SK-N-SH treated with all-trans-retinoic acid at 6 μM for 48 hours (cell line): ENCODE results near the gene FRMD4B.

ENCODE experiments used
- ATAC-seq: fragments of 200-7000 bp; cut with Tn5 transposase; 3 replicates; pipeline ENCODE4 v1.9.1; 2020; ENCODE audit warnings: mild to moderate bottlenecking, moderate library complexity
- BACH2 ChIP-seq: fragments of 250-450 bp; sonication (Bioruptor Pico); IDR thresholded peaks from 2 replicates; pipeline ENCODE4 v1.9.0; 2021; ENCODE audit warnings: mild to moderate bottlenecking, borderline replicate concordance
- CSDC2 ChIP-seq: fragments of 250-450 bp; sonication (Bioruptor Pico); IDR thresholded peaks from 2 replicates; pipeline ENCODE4 v1.5.0; 2020; ENCODE audit warnings: mild to moderate bottlenecking, moderate library complexity
- ESRRG ChIP-seq: fragments of 250-450 bp; sonication (Bioruptor Pico); IDR thresholded peaks from 2 replicates; pipeline ENCODE4 v1.6.1; 2021; ENCODE audit warnings: mild to moderate bottlenecking
- ISL1 ChIP-seq: fragments of 250-450 bp; sonication (Bioruptor Pico); IDR thresholded peaks from 2 replicates; pipeline ENCODE4 v2.1.2; 2022; ENCODE audit warnings: mild to moderate bottlenecking, moderate library complexity
- OSR1 ChIP-seq: fragments of 250-450 bp; sonication (Bioruptor Pico); IDR thresholded peaks from 2 replicates; pipeline ENCODE4 v1.8.0; 2022; ENCODE audit warnings: moderate library complexity, mild to moderate bottlenecking, inconsistent platforms
- PPARA ChIP-seq: fragments of 250-450 bp; sonication (Bioruptor Pico); IDR thresholded peaks from 2 replicates; pipeline ENCODE4 v1.5.0; 2020; ENCODE audit warnings: mild to moderate bottlenecking, borderline replicate concordance
- RARB ChIP-seq: fragments of 250-450 bp; sonication (Bioruptor Pico); IDR thresholded peaks from 2 replicates; pipeline ENCODE4 v1.8.0; 2021; ENCODE audit warnings: mild to moderate bottlenecking, moderate library complexity
- SNAI2 ChIP-seq: fragments of 250-450 bp; sonication (Bioruptor Pico); IDR thresholded peaks from 2 replicates; pipeline ENCODE4 v1.5.0; 2020; ENCODE audit warnings: mild to moderate bottlenecking, moderate library complexity
- TOX ChIP-seq: fragments of 250-450 bp; sonication (Bioruptor Pico); IDR thresholded peaks from 2 replicates; pipeline ENCODE4 v1.8.0; 2021; ENCODE audit warnings: mild to moderate bottlenecking, moderate library complexity, borderline replicate concordance
- ZC3H10 ChIP-seq: fragments of 250-450 bp; sonication (Bioruptor Pico); IDR thresholded peaks from 2 replicates; pipeline ENCODE4 v1.5.1; 2021; ENCODE audit warnings: mild to moderate bottlenecking, moderate library complexity
- ZFP3 ChIP-seq: fragments of 250-450 bp; sonication (Bioruptor Pico); IDR thresholded peaks from 2 replicates; pipeline ENCODE4 v1.5.0; 2020; ENCODE audit warnings: mild to moderate bottlenecking, moderate library complexity
- ZFP30 ChIP-seq: fragments of 450-650 bp; formaldehyde crosslinking; IDR thresholded peaks from 2 replicates; pipeline ENCODE4 v1.5.0; 2022; ENCODE audit warnings: mild to moderate bottlenecking, moderate library complexity
- ZNF70 ChIP-seq: fragments of 450-650 bp; formaldehyde crosslinking; IDR thresholded peaks from 2 replicates; pipeline ENCODE4 v1.5.0; 2020; ENCODE audit warnings: mild to moderate bottlenecking, moderate library complexity
- ZNF8 ChIP-seq: fragments of 450-650 bp; formaldehyde crosslinking; IDR thresholded peaks from 2 replicates; pipeline ENCODE4 v1.5.0; 2020; ENCODE audit warnings: mild to moderate bottlenecking, moderate library complexity
- TF ChIP-seq, protein P1 (sequence below): fragments of 250-450 bp; sonication (Bioruptor Pico); IDR thresholded peaks from 2 replicates; pipeline ENCODE4 v1.8.0; 2020; ENCODE audit warnings: mild to moderate bottlenecking, moderate library complexity, borderline replicate concordance
- TF ChIP-seq, protein P2 (sequence below): fragments of 250-450 bp; sonication (Bioruptor Pico); IDR thresholded peaks from 2 replicates; pipeline ENCODE4 v1.5.1; 2021; ENCODE audit warnings: mild to moderate bottlenecking, moderate library complexity
- TF ChIP-seq, protein P3 (sequence below): fragments of 250-450 bp; sonication (Bioruptor Pico); IDR thresholded peaks from 2 replicates; pipeline ENCODE4 v1.8.0; 2021; ENCODE audit warnings: low read depth, mild to moderate bottlenecking, moderate library complexity, borderline replicate concordance
- TF ChIP-seq, protein P4 (sequence below): fragments of 250-450 bp; sonication (Bioruptor Pico); IDR thresholded peaks from 2 replicates; pipeline ENCODE4 v1.5.0; 2020; ENCODE audit warnings: mild to moderate bottlenecking, moderate library complexity

FRMD4B gene

DNA sequence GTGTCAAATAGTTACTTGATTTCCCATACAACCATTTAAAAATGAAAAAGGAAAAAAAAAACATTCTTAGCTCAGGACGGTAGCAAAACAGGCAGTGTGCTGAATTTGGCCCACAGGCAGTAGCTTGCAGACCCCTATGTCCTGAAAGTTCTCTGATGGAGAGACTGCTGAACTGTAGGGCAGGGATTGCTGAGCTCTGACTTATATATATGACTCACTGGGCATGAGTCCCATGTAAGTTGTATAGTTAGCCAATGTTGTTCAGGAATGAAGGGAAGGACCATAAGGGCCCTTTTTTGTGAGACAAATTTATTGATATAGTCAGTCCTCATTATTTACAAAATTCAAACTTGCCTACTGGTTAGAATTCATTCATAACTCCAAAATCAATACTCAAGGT, 36.9 kb upstream of the FRMD4B start:
- peak; percentile 56; the same call in 2 of the 3 replicates for ATAC-seq

DNA sequence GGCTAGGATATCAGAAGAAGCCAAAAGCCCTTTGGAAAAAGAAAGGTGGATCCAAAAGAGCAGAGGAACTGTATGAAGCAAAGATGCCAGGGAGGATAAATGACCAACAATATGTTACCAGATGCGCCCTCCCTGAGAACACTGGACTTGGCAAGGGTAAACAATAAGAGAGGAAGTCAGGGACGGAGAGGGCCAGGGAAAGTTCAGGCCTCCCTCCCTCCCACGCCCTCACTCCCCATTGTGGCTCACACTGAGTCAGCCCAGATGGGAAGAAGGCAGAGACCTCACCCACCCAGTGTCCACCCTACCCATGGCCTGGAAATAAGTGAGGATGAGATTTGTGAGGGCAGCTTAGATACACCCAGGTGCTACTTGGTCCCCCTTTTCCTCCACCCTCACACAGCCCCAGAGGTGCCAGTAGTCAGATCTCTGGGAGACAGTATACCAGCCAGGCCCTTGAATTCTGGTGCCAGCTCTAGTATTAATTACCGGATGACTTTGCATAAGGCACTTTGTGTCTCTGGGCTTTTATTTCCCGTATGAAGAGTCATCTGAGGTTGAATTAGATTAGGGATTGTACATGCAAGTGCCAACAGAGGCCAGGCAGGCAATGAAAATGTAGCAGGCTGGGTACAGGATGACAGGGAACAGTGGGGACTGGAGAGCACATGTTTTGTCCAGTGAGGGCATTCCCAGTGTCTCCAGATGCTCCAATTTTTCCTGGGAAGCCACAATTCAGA, 35.1 kb upstream of the FRMD4B start:
- ATAC-seq = peak; percentile 72
- TF ChIP-seq BACH2 (CRISPR knock-in tag) (no peak), ISL1 (peak; percentile 36; the same call in 1 of the 2 replicates)
- TF ChIP-seq, all 23 proteins: peak for 1

More for the DNA sequence above, 36.9 kb upstream of the FRMD4B start:
- TF ChIP-seq ESRRG (CRISPR knock-in tag) (no peak), SNAI2 (no peak), PPARA (no peak), ZNF70 (CRISPR knock-in tag) (no peak)
- TF ChIP-seq, protein P1, sequence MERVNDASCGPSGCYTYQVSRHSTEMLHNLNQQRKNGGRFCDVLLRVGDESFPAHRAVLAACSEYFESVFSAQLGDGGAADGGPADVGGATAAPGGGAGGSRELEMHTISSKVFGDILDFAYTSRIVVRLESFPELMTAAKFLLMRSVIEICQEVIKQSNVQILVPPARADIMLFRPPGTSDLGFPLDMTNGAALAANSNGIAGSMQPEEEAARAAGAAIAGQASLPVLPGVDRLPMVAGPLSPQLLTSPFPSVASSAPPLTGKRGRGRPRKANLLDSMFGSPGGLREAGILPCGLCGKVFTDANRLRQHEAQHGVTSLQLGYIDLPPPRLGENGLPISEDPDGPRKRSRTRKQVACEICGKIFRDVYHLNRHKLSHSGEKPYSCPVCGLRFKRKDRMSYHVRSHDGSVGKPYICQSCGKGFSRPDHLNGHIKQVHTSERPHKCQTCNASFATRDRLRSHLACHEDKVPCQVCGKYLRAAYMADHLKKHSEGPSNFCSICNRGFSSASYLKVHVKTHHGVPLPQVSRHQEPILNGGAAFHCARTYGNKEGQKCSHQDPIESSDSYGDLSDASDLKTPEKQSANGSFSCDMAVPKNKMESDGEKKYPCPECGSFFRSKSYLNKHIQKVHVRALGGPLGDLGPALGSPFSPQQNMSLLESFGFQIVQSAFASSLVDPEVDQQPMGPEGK (CRISPR knock-in tag) = no peak
- TF ChIP-seq, protein P2, sequence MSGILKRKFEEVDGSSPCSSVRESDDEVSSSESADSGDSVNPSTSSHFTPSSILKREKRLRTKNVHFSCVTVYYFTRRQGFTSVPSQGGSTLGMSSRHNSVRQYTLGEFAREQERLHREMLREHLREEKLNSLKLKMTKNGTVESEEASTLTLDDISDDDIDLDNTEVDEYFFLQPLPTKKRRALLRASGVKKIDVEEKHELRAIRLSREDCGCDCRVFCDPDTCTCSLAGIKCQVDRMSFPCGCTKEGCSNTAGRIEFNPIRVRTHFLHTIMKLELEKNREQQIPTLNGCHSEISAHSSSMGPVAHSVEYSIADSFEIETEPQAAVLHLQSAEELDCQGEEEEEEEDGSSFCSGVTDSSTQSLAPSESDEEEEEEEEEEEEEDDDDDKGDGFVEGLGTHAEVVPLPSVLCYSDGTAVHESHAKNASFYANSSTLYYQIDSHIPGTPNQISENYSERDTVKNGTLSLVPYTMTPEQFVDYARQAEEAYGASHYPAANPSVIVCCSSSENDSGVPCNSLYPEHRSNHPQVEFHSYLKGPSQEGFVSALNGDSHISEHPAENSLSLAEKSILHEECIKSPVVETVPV = no peak

DNA sequence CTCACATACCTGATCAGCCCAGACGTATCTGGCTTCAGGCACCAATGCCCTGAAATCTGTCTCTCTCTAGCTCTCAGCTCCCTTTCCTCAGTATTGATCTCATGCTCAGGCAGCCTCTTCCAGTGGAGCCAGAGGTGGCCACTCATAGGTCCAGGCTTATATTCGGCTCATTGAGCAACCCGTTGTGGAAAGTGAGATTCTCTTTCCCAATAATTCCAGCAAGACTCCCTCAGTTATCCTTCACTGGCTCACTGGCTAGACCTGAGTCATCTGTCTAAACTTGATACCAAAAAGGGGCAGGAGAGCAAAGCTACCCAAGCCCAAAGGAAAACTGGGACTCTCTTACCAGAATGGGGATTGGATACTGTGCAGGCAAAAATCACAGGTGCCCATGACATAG, 33.4 kb upstream of the FRMD4B start:
- TF ChIP-seq RARB (CRISPR knock-in tag) = no peak
- no peak for TF ChIP-seq ZNF8
- no peak for TF ChIP-seq ZFP30 (CRISPR knock-in tag)
- no peak for TF ChIP-seq OSR1 (CRISPR knock-in tag)
- TF ChIP-seq, protein P1 (CRISPR knock-in tag) = no peak
- no peak for TF ChIP-seq TOX (CRISPR knock-in tag)
- TF ChIP-seq ZNF70 (CRISPR knock-in tag) = no peak
- no peak for TF ChIP-seq ZC3H10 (CRISPR knock-in tag)
- no peak for TF ChIP-seq PPARA
- TF ChIP-seq, all 23 proteins: peak for 0
- ATAC-seq = no peak

DNA sequence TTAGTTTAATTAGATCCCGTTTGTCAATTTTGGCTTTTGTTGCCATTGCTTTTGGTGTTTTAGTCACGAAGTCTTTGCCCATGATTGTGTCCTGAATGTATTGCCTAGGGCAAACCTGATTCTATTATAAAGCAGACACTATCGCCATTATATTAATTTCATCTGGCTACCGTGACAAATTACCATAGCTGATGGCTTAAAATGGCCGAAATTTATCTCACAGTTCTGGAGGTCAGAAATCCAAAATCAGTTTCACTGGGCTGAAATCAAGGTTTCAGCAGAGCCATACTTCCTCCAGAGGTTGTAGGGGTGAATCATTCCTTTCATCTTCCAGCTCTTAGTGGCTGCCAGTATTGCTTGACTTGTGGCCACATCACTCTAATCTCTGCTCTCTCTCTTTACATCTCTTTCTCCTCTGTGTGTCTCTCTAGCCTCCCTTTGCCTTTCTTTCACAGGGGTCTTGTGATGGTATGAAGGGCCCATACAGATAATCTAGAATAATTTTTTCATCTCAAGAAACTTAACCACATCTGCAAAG, 31.7 kb upstream of the FRMD4B start:
- no peak for ATAC-seq
- TF ChIP-seq BACH2 (CRISPR knock-in tag) (no peak), ZNF70 (CRISPR knock-in tag) (no peak), CSDC2 (CRISPR knock-in tag) (no peak), OSR1 (CRISPR knock-in tag) (no peak), TOX (CRISPR knock-in tag) (no peak), ZC3H10 (CRISPR knock-in tag) (no peak), PPARA (no peak), ZFP3 (CRISPR knock-in tag) (no peak), ZFP30 (CRISPR knock-in tag) (no peak), ISL1 (no peak)
- TF ChIP-seq, protein P2 = no peak
- TF ChIP-seq, protein P3, sequence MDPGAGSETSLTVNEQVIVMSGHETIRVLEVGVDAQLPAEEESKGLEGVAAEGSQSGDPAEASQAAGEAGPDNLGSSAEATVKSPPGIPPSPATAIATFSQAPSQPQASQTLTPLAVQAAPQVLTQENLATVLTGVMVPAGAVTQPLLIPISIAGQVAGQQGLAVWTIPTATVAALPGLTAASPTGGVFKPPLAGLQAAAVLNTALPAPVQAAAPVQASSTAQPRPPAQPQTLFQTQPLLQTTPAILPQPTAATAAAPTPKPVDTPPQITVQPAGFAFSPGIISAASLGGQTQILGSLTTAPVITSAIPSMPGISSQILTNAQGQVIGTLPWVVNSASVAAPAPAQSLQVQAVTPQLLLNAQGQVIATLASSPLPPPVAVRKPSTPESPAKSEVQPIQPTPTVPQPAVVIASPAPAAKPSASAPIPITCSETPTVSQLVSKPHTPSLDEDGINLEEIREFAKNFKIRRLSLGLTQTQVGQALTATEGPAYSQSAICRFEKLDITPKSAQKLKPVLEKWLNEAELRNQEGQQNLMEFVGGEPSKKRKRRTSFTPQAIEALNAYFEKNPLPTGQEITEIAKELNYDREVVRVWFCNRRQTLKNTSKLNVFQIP = no peak
- TF ChIP-seq, protein P4, sequence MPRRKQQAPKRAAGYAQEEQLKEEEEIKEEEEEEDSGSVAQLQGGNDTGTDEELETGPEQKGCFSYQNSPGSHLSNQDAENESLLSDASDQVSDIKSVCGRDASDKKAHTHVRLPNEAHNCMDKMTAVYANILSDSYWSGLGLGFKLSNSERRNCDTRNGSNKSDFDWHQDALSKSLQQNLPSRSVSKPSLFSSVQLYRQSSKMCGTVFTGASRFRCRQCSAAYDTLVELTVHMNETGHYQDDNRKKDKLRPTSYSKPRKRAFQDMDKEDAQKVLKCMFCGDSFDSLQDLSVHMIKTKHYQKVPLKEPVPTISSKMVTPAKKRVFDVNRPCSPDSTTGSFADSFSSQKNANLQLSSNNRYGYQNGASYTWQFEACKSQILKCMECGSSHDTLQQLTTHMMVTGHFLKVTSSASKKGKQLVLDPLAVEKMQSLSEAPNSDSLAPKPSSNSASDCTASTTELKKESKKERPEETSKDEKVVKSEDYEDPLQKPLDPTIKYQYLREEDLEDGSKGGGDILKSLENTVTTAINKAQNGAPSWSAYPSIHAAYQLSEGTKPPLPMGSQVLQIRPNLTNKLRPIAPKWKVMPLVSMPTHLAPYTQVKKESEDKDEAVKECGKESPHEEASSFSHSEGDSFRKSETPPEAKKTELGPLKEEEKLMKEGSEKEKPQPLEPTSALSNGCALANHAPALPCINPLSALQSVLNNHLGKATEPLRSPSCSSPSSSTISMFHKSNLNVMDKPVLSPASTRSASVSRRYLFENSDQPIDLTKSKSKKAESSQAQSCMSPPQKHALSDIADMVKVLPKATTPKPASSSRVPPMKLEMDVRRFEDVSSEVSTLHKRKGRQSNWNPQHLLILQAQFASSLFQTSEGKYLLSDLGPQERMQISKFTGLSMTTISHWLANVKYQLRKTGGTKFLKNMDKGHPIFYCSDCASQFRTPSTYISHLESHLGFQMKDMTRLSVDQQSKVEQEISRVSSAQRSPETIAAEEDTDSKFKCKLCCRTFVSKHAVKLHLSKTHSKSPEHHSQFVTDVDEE (CRISPR knock-in tag) = no peak
- TF ChIP-seq, all 23 proteins: peak for 0
